Natural killer cell treated with Interleukin-12 subunit alpha and Interleukin-12 subunit beta and Interleukin-15 and Interleukin-18, amount 100 ng/mL, for 72 hours (primary cell): ENCODE measurements around the gene RPL37. TPM values are rescaled to one million over a fixed set of nuclear protein-coding genes. Genes with fewer than 3 reads are reported as not detected.
"Not testable (repeated sequence)": the region's sequence is repeated elsewhere in the genome, so short reads cannot be mapped to it uniquely, and the experiment has no call there.

Source experiments
- ATAC-seq, 2 donors: fragments of 150-1000 bp; cut with Tn5 transposase in 1 of 2; sonication (Bioruptor Pico), chemical (Tn5 transposase) in 1 of 2; 2 replicates each; pipeline ENCODE4 v1.10.0; 2021
- DNase-seq: peaks from one replicate; pipeline ENCODE4 v3.0.0; 2022; ENCODE audit warnings: low spot score
- H3K27ac Mint-ChIP-seq, 2 donors: 1 replicate in 1 of 2; 2 replicates in 1 of 2; pipeline ENCODE4 v1.8.0; 2022; ENCODE audit warnings: mixed read lengths in 2 of 2, mild to moderate bottlenecking in 1 of 2, moderate library complexity in 1 of 2
- H3K27me3 Mint-ChIP-seq, 2 donors: 1 replicate in 1 of 2; 2 replicates in 1 of 2; pipeline ENCODE4 v1.8.0; 2022; ENCODE audit warnings: mixed read lengths in 2 of 2
- H3K36me3 Mint-ChIP-seq: one replicate; pipeline ENCODE4 v1.8.0; 2022; ENCODE audit warnings: mixed read lengths
- H3K4me1 Mint-ChIP-seq, 2 donors: 1 replicate in 1 of 2; 2 replicates in 1 of 2; pipeline ENCODE4 v1.8.0; 2022; ENCODE audit warnings: low read depth in 2 of 2, mixed read lengths in 2 of 2, mild to moderate bottlenecking in 1 of 2
- H3K4me3 Mint-ChIP-seq: one replicate; pipeline ENCODE4 v1.8.0; 2022; ENCODE audit warnings: mixed read lengths
- H3K9me3 Mint-ChIP-seq: 2 replicates; pipeline ENCODE4 v1.8.0; 2022; ENCODE audit warnings: mixed read lengths
- total RNA-seq, 2 donors: library from RNA; stranded (reverse); gene quantifications; one replicate each; pipeline ENCODE4 v1.2.3, GENCODE V29; 2022

The RPL37 gene
- total RNA-seq, 2 donors from 2014 or later: 886 to 1,034 TPM

- no peaks in the 10 kb centered on the region for H3K27me3 Mint-ChIP-seq
- H3K27ac Mint-ChIP-seq: peak within 1 kb of the TSS; percentile 85 to 92
- no peaks in the 10 kb centered on the region for H3K9me3 Mint-ChIP-seq
- ATAC-seq: peak; percentile 97 to 99
- DNase-seq: peak; percentile 94
- peak within 1 kb of the TSS; percentile 88 for H3K4me3 Mint-ChIP-seq
- H3K4me1 Mint-ChIP-seq: peaks cover 38 to 44% of the 10 kb centered on the region in 2 donors
- no peaks in the 10 kb centered on the region for H3K36me3 Mint-ChIP-seq
Observed at GRCh38 chr5:40798012-40798800, 36.8 kb downstream of the RPL37 start, which contains the start of gene PRKAA1. TSS of gene PRKAA1 (minus strand) at chr5:40798374. CDS start at chr5:40798189, 185 bp downstream.

- Mint-ChIP-seq H3K9me3 (no peaks in the 10 kb centered on the region), H3K36me3 (no peaks in the 10 kb centered on the region), H3K27ac (peak overlapping the region; percentile 85 to 92), H3K27me3 (no peaks in the 10 kb centered on the region), H3K4me1 (peaks cover 41 to 46% of the 10 kb centered on the region in 2 donors), H3K4me3 (peak overlapping the region; percentile 88)
- peak; percentile 82 for DNase-seq
- peak; percentile 74 to 76 for ATAC-seq
Observed at GRCh38 chr5:40797273-40798011, 37.6 kb downstream of the RPL37 start.

GRCh38 chr5:40796487-40796889, 38.5 kb downstream of the RPL37 start:
- H3K27ac Mint-ChIP-seq: peak overlapping the region; percentile 85 to 92
- peak overlapping the region; percentile 88 for H3K4me3 Mint-ChIP-seq
- DNase-seq: no peak
- H3K4me1 Mint-ChIP-seq: peaks cover 41 to 46% of the 10 kb centered on the region in 2 donors
- no peaks in the 10 kb centered on the region for H3K9me3 Mint-ChIP-seq
- no peaks in the 10 kb centered on the region for H3K27me3 Mint-ChIP-seq
- no peaks in the 10 kb centered on the region for H3K36me3 Mint-ChIP-seq
- ATAC-seq: no peak

GRCh38 chr5:40794877-40795276, 40.1 kb downstream of the RPL37 start:
- not testable (repeated sequence) for DNase-seq, H3K4me3 Mint-ChIP-seq, H3K27ac Mint-ChIP-seq, ATAC-seq, H3K36me3 Mint-ChIP-seq, H3K27me3 Mint-ChIP-seq, H3K9me3 Mint-ChIP-seq
- peaks cover 46 to 53% of the 10 kb centered on the region in 2 donors for H3K4me1 Mint-ChIP-seq

- peaks cover 47 to 56% of the 10 kb centered on the region in 2 donors for H3K4me1 Mint-ChIP-seq
- H3K27ac Mint-ChIP-seq, H3K36me3 Mint-ChIP-seq, H3K9me3 Mint-ChIP-seq, H3K4me3 Mint-ChIP-seq, H3K27me3 Mint-ChIP-seq, ATAC-seq, DNase-seq: not testable (repeated sequence)
Observed at GRCh38 chr5:40794340-40794739, 40.7 kb downstream of the RPL37 start.

DNA sequence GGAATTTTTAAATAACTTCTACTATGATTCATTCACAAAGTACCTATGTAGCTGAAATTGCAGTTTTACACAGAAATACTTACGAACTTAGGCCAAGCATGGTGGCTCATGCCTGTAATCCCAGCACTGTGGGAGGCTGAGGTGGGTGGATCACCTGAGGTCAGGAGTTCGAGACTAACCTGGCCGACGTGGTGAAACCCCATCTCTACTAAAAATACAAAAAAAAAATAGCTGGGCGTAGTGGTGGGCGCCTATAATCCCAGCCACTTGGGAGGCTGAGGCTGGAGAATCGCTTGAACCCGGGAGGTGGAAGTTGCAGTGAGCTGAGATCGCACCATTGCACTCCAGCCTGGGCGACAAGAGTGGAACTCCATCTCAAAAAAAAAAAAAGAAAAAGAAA, 42.3 kb downstream of the RPL37 start:
- peaks cover 51 to 62% of the 10 kb centered on the region in 2 donors for H3K4me1 Mint-ChIP-seq
- not testable (repeated sequence) for H3K4me3 Mint-ChIP-seq, H3K9me3 Mint-ChIP-seq, H3K27ac Mint-ChIP-seq, DNase-seq, ATAC-seq, H3K27me3 Mint-ChIP-seq, H3K36me3 Mint-ChIP-seq

DNA sequence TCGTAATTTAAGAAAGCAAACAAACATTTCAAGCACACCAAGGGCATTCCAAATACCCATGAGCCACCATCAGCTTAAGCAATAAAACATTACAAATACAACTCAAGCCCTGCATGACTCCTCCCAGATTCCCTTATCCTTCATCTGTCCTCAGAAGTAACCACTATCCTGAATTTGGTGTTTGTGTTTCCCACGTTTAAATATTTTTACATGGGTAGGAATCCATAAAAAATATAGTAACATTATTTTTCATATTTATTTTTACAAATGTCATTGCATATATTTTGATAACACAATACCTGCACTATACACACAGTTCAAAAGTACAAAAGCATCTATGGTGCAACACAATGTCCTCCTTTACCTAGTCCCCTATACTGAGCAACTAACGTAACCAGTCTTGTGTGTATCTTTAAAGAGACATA, 43.3 kb downstream of the RPL37 start:
- peaks cover 54 to 59% of the 10 kb centered on the region in 2 donors for H3K4me1 Mint-ChIP-seq
- no peaks in the 10 kb centered on the region for H3K27me3 Mint-ChIP-seq
- no peak for DNase-seq
- ATAC-seq: no peak
- peaks cover 7% of the 10 kb centered on the region for H3K36me3 Mint-ChIP-seq
- H3K4me3 Mint-ChIP-seq: no peak overlapping the region
- no peaks in the 10 kb centered on the region for H3K9me3 Mint-ChIP-seq
- no peak overlapping the region for H3K27ac Mint-ChIP-seq

DNA sequence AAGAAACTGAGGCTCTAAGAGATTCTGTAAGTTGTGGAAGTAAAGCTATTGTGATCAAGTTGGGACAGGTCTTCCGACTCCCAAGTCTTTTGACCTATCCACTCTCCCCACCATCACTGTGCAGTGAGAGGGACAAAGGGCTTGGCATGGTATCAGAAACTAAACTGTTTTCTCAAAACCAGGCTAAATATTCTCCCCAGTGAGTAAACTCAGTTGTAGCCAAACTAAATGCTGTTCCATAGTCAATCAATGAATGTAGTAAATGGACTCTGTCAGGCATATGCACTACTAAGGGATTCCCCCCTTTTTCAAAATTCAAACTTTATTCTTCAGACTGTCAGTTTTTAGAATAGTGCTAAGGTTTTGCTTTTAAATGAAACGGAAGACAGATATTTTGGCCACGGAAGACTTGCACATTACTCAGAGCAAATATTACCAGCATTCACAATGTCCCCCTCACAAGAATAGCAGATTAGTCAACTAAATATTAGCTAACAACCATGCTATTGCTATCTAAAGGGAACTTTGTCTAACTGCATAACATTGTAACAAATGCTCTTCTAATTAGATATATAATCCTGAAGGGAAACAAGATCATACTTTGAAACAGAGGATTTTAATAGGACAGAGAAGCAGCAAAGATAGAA, 44.0 kb downstream of the RPL37 start:
- Mint-ChIP-seq H3K27me3 (no peaks in the 10 kb centered on the region), H3K27ac (peak overlapping the region in 1 of 2 donors; percentile 19)

GRCh38 chr5:40788941-40789340, 46.1 kb downstream of the RPL37 start:
- ATAC-seq: not testable (repeated sequence)
- Mint-ChIP-seq H3K36me3 (peaks cover 13% of the 10 kb centered on the region), H3K4me1 (peaks cover 46 to 51% of the 10 kb centered on the region in 2 donors)

More for the DNA sequence above, 44.0 kb downstream of the RPL37 start:
- Mint-ChIP-seq H3K4me3 (no peak overlapping the region), H3K9me3 (no peaks in the 10 kb centered on the region), H3K4me1 (peaks cover 53 to 54% of the 10 kb centered on the region in 2 donors), H3K36me3 (peaks cover 7% of the 10 kb centered on the region)
- ATAC-seq: no peak
- DNase-seq: no peak

GRCh38 chr5:40787986-40788385, 47.0 kb downstream of the RPL37 start:
- Mint-ChIP-seq H3K27me3 (no peaks in the 10 kb centered on the region), H3K36me3 (peaks cover 13% of the 10 kb centered on the region), H3K4me1 (peaks cover 37 to 43% of the 10 kb centered on the region in 2 donors), H3K27ac (no peak overlapping the region), H3K9me3 (no peaks in the 10 kb centered on the region), H3K4me3 (no peak overlapping the region)
- ATAC-seq (no peak), DNase-seq (no peak)

More at GRCh38 chr5:40788941-40789340, 46.1 kb downstream of the RPL37 start:
- DNase-seq, H3K27me3 Mint-ChIP-seq, H3K9me3 Mint-ChIP-seq, H3K27ac Mint-ChIP-seq, H3K4me3 Mint-ChIP-seq: not testable (repeated sequence)

GRCh38 chr5:40786664-40787063, 48.4 kb downstream of the RPL37 start:
- not testable (repeated sequence) for DNase-seq, H3K27me3 Mint-ChIP-seq, H3K27ac Mint-ChIP-seq, ATAC-seq, H3K9me3 Mint-ChIP-seq, H3K4me3 Mint-ChIP-seq
- Mint-ChIP-seq H3K36me3 (peaks cover 13% of the 10 kb centered on the region), H3K4me1 (peaks cover 47 to 53% of the 10 kb centered on the region in 2 donors)

GRCh38 chr5:40784916-40785315, 50.1 kb downstream of the RPL37 start:
- Mint-ChIP-seq H3K36me3 (peaks cover 13% of the 10 kb centered on the region), H3K4me1 (peaks cover 52 to 54% of the 10 kb centered on the region in 2 donors), H3K4me3 (no peak overlapping the region), H3K9me3 (no peaks in the 10 kb centered on the region), H3K27me3 (no peaks in the 10 kb centered on the region), H3K27ac (no peak overlapping the region)
- ATAC-seq (no peak), DNase-seq (no peak)

GRCh38 chr5:40784027-40784653, 50.9 kb downstream of the RPL37 start:
- Mint-ChIP-seq H3K27ac (no peak overlapping the region), H3K36me3 (peaks cover 13% of the 10 kb centered on the region), H3K27me3 (no peaks in the 10 kb centered on the region), H3K4me1 (peaks cover 48 to 55% of the 10 kb centered on the region in 2 donors), H3K4me3 (no peak overlapping the region), H3K9me3 (no peaks in the 10 kb centered on the region)
- ATAC-seq (no peak), DNase-seq (no peak)
